DOHH2 (cell line): Measurements from ENCODE around the gene TMEM63B.

Source experiments
- EZH2phosphoT487 ChIP-seq: fragments of 200-600 bp; sonication (generic); IDR thresholded peaks from 2 replicates; pipeline ENCODE4 v1.6.1; 2017; ENCODE audit warnings: borderline replicate concordance, mild to moderate bottlenecking, antibody characterized with exemption, low read length, moderate library complexity, mixed read lengths
- TF ChIP-seq, protein P1 (sequence below): fragments of 200-600 bp; sonication (generic); IDR thresholded peaks from one replicate; pipeline ENCODE4 v1.5.1; 2014; ENCODE audit warnings: antibody characterized with exemption, mild to moderate bottlenecking, low read depth, low read length; ENCODE audit not compliant: poor library complexity, severe bottlenecking

- TF ChIP-seq, protein P1, sequence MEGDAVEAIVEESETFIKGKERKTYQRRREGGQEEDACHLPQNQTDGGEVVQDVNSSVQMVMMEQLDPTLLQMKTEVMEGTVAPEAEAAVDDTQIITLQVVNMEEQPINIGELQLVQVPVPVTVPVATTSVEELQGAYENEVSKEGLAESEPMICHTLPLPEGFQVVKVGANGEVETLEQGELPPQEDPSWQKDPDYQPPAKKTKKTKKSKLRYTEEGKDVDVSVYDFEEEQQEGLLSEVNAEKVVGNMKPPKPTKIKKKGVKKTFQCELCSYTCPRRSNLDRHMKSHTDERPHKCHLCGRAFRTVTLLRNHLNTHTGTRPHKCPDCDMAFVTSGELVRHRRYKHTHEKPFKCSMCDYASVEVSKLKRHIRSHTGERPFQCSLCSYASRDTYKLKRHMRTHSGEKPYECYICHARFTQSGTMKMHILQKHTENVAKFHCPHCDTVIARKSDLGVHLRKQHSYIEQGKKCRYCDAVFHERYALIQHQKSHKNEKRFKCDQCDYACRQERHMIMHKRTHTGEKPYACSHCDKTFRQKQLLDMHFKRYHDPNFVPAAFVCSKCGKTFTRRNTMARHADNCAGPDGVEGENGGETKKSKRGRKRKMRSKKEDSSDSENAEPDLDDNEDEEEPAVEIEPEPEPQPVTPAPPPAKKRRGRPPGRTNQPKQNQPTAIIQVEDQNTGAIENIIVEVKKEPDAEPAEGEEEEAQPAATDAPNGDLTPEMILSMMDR: no peak
- no peak for TF ChIP-seq EZH2phosphoT487
Measured at GRCh38 chr6:44190715-44191114, 63.4 kb downstream of the TMEM63B start.
